ENCODE measurements around the gene SYMPK.

Gene SYMPK

DNA sequence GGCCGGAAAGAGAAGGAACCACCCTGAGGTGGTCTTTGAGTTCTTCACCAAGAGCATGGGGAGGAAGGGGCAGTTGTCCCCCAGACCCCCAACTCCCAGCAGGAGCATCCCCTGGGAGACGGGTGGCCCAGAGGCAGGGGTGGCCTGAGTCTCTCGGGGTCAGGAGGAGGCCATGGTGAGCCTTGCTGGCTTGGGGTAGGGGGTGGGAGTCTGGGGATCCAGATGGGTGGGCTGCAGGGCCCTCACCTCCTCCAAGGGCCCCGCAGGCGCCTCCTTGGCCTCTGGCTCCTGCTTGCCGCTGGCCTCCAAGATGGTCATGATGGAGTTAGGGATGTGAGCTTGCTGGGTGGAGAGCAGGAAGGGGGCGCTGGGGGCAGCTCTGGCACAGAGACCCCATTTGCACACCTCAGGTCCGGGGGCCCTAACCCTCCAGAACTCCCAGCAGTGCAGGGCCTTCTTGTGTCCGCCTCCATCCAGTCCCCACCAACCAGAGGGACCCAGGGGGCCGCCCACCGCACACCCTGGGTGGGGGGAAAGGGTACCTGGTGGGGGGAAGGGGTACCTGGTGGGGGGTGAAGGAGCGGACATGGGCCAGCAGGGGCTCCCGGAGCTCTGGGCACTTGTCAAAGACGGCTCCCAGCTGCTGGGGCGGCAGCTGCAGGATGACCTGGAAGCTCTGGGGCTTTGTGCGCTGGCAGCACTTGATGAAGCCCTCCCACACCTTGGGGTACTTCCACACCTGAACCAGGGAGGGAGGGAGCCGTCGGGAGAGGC is 46.5 kb downstream of the SYMPK start:
- TF ChIP-seq SUZ12 (IDR thresholded peaks at IDR 0.05; ENCODE audit: extremely low read depth, insufficient read depth, insufficient read length) (no peak), YY1 (IDR thresholded peaks at IDR 0.05; ENCODE audit: insufficient read depth, insufficient read length) (no peak), ZNF274 (IDR thresholded peaks at IDR 0.05; ENCODE audit: low read depth, low read length) (no peak)
- Histone ChIP-seq H3K9me3 (ENCODE audit: insufficient read depth, low read length) (no peaks in the 10 kb centered on the region), H3K27me3 (ENCODE audit: insufficient read depth, insufficient read length) (no peaks in the 10 kb centered on the region), H3K4me1 (ENCODE audit: insufficient read depth, insufficient read length) (peaks cover 19% of the 10 kb centered on the region), H3K4me3 (ENCODE audit: insufficient read length, low read depth) (peak overlapping the region; percentile 61), H3K9ac (ENCODE audit: insufficient read length, low read depth) (peak overlapping the region; percentile 90), H3K36me3 (ENCODE audit: insufficient read depth, insufficient read length, low read length) (peaks cover 22% of the 10 kb centered on the region)
- no peak for DNase-seq (ENCODE audit: low read depth, low spot score)

DNA sequence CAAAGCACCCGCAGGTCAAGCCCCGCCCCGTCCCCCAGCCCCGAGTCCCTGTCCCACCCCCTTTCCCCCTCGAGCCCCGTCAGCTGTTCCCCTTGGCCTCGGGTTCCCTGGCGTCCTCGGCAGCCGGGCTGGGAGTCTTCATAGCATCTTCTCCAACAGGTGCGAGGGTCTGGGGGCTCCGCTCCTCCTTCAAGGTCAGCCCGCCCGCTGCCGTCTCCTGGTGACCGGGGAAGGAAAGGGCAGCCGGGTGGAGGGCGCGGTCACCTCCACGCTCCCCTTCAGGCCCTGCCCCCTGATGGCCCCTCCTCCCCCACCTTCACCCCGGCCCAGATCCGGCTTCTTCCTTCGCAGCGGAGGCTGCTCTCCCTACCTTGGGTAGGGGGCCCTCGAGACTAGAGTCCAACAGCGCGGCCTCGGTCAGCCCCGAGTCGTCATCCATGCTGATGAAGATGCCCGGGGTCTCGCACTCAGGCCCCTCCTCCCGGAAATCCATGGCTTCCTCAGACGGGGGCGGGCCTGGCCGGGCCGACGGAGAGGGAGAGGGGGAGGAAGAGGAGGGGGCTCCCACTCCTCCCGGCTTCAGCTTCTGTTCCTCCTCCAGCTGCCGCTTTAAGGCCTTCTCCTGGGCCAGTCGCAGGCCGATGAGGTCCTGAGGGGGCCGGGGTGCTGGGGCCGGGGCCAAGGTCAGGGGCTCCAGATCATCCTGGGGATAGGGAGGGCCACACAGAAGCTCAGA is 47.3 kb downstream of the SYMPK start:
- no peaks in the 10 kb centered on the region for H3K27me3 ChIP-seq (ENCODE audit: insufficient read depth, insufficient read length)
- H3K9me3 ChIP-seq (ENCODE audit: insufficient read depth, low read length): no peaks in the 10 kb centered on the region
- H3K4me1 ChIP-seq (ENCODE audit: insufficient read depth, insufficient read length): peaks cover 18% of the 10 kb centered on the region
- peaks cover 15% of the 10 kb centered on the region for H3K36me3 ChIP-seq (ENCODE audit: insufficient read depth, insufficient read length, low read length)
- TF ChIP-seq SUZ12 (IDR thresholded peaks at IDR 0.05; ENCODE audit: extremely low read depth, insufficient read depth, insufficient read length): no peak
- TF ChIP-seq YY1 (IDR thresholded peaks at IDR 0.05; ENCODE audit: insufficient read depth, insufficient read length): no peak
- TF ChIP-seq ZNF274 (IDR thresholded peaks at IDR 0.05; ENCODE audit: low read depth, low read length): no peak
- peak; percentile 54 for DNase-seq (ENCODE audit: low read depth, low spot score)
- H3K9ac ChIP-seq (ENCODE audit: insufficient read length, low read depth): peak overlapping the region; percentile 90
- peak overlapping the region; percentile 61 for H3K4me3 ChIP-seq (ENCODE audit: insufficient read length, low read depth)

DNA sequence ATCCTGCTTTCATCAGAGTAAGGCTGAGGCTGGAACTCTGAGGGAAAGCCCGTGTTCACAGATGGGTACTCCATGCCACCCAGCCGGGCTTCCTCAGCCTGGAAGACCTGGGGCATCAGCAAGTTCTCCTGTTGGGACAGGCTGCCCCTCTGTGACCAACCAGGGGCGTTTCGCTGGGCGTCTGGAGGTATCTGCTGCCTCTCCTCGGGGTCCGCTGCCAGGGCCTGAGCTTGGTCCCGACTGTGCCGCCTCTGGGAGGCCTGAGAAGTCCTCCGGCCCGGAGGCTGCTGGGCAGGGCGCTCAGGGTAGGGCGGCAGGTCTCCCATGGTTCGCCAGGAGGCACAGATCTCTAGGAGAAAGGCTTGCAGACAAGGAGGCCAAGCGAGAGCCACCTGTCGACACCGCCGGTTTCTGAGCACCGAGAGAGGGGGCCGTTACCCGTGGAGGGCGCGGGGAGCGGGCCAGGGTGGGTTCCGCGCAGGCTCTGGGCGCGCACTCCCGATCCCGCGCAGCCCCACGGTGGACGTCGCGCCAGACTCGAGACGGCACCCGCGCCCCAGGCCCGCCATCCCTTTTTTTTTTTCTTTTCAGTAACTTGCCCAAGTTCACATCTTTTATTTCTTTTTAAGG is 48.0 kb downstream of the SYMPK start, which contains the start of gene RSPH6A:
Gene RSPH6A (minus strand): TSS at position 458 of the 630 bp plus-strand sequence. CDS start 132 bp downstream, at position 326.
- Histone ChIP-seq H3K4me3 (ENCODE audit: insufficient read length, low read depth) (peak within 1 kb of the TSS; percentile 61), H3K27me3 (ENCODE audit: insufficient read depth, insufficient read length) (no peaks in the 10 kb centered on the region), H3K9me3 (ENCODE audit: insufficient read depth, low read length) (no peaks in the 10 kb centered on the region), H3K9ac (ENCODE audit: insufficient read length, low read depth) (peak within 1 kb of the TSS; percentile 90), H3K4me1 (ENCODE audit: insufficient read depth, insufficient read length) (peaks cover 18% of the 10 kb centered on the region), H3K36me3 (ENCODE audit: insufficient read depth, insufficient read length, low read length) (peaks cover 8% of the 10 kb centered on the region)
- no peak for DNase-seq (ENCODE audit: low read depth, low spot score)
- no peak for TF ChIP-seq YY1 (IDR thresholded peaks at IDR 0.05; ENCODE audit: insufficient read depth, insufficient read length)
- TF ChIP-seq SUZ12 (IDR thresholded peaks at IDR 0.05; ENCODE audit: extremely low read depth, insufficient read depth, insufficient read length): no peak
- no peak for TF ChIP-seq ZNF274 (IDR thresholded peaks at IDR 0.05; ENCODE audit: low read depth, low read length)

DNA sequence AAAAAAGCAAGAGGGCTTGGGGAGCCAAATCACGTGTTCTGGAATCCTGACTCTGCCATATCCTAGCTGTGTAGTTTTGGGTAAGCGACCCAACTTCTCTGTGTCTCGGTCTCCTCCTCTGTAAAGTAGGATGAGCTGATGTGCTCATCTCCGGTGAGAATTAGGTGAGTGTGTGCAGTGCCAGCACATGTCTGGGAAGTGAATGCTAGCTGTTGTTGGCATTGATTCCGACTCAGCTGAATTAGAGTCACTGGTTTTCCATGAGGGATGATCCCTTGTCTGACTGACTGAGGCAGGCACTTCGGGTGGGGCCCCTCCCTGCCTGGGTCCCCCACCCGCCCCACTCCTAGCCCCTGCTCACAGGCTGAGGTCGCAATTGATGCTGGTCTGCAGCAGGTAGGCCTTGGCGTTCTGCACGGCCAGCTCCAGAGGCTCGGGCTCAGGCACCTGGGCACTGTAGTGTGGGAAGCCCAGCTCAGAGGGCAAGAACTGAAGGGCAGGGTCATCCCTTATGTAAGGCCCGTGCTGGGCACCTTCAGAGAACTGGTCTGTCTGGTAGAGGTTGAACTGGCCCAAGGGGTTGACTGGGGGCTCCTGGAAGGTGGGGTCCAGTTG is 48.7 kb downstream of the SYMPK start:
- no peaks in the 10 kb centered on the region for H3K27me3 ChIP-seq (ENCODE audit: insufficient read depth, insufficient read length)
- peaks cover 1% of the 10 kb centered on the region for H3K36me3 ChIP-seq (ENCODE audit: insufficient read depth, insufficient read length, low read length)
- peak overlapping the region; percentile 61 for H3K4me3 ChIP-seq (ENCODE audit: insufficient read length, low read depth)
- H3K4me1 ChIP-seq (ENCODE audit: insufficient read depth, insufficient read length): peaks cover 13% of the 10 kb centered on the region
- peak overlapping the region; percentile 79 for H3K9ac ChIP-seq (ENCODE audit: insufficient read length, low read depth)
- no peak for TF ChIP-seq YY1 (IDR thresholded peaks at IDR 0.05; ENCODE audit: insufficient read depth, insufficient read length)
- no peak for TF ChIP-seq ZNF274 (IDR thresholded peaks at IDR 0.05; ENCODE audit: low read depth, low read length)
- DNase-seq (ENCODE audit: low read depth, low spot score): no peak
- no peaks in the 10 kb centered on the region for H3K9me3 ChIP-seq (ENCODE audit: insufficient read depth, low read length)

DNA sequence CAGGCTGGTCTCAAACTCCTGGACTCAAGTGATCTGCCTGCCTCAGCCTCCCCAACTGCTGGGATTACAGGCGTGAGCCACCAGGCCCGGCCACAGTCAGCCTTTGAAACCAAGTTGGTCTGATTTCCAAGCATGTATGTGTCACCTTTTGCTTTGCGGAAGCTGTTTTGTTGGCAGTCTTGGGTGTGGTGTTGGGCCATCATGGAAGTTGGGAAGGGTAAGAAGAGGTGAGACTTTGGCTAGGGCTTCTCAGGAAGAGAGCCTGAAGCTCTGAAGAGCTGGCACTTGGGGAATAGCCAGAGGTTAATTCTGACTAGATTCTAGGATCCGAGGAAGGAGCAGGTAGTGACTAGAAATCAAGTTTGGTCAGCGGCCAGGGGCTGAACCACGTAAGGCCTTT is 50.6 kb downstream of the SYMPK start:
- TF ChIP-seq SUZ12 (IDR thresholded peaks at IDR 0.05; ENCODE audit: extremely low read depth, insufficient read depth, insufficient read length) (no peak), ZNF274 (IDR thresholded peaks at IDR 0.05; ENCODE audit: low read depth, low read length) (no peak), YY1 (IDR thresholded peaks at IDR 0.05; ENCODE audit: insufficient read depth, insufficient read length) (no peak)
- no peaks in the 10 kb centered on the region for H3K9me3 ChIP-seq (ENCODE audit: insufficient read depth, low read length)
- DNase-seq (ENCODE audit: low read depth, low spot score): no peak
- no peak overlapping the region for H3K4me3 ChIP-seq (ENCODE audit: insufficient read length, low read depth)
- no peaks in the 10 kb centered on the region for H3K27me3 ChIP-seq (ENCODE audit: insufficient read depth, insufficient read length)
- H3K4me1 ChIP-seq (ENCODE audit: insufficient read depth, insufficient read length): peaks cover 3% of the 10 kb centered on the region
- no peaks in the 10 kb centered on the region for H3K36me3 ChIP-seq (ENCODE audit: insufficient read depth, insufficient read length, low read length)
- H3K9ac ChIP-seq (ENCODE audit: insufficient read length, low read depth): no peak overlapping the region

DNA sequence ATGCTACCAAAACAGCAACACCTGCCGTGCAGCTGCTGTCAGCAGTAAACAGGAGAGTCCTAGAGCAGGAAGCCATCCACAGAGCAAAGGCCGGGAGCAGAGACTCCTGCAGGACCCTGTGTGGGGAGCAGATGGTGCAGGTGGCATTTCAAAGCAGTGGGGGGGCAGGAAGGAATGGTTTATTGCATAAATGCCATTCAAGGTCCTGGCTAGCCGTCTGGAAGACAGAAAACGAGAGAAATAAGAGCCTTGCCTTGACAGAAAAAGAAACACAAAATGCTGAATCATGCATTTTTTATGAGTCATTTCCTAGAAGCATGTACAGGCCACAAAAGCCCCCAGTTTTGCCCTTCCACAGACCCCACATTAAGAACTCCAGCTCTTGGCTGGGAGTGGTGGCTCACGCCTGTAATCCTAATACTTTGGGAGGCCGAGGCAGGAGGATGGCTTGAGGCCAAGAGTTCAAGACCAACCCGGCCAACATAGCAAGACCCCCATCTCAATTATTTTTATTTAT is 53.2 kb downstream of the SYMPK start:
- peaks cover 3% of the 10 kb centered on the region for H3K4me1 ChIP-seq (ENCODE audit: insufficient read depth, insufficient read length)
- no peaks in the 10 kb centered on the region for H3K9me3 ChIP-seq (ENCODE audit: insufficient read depth, low read length)
- TF ChIP-seq YY1 (IDR thresholded peaks at IDR 0.05; ENCODE audit: insufficient read depth, insufficient read length): no peak
- no peak for TF ChIP-seq SUZ12 (IDR thresholded peaks at IDR 0.05; ENCODE audit: extremely low read depth, insufficient read depth, insufficient read length)
- TF ChIP-seq ZNF274 (IDR thresholded peaks at IDR 0.05; ENCODE audit: low read depth, low read length): no peak
- H3K4me3 ChIP-seq (ENCODE audit: insufficient read length, low read depth): no peak overlapping the region
- no peak for DNase-seq (ENCODE audit: low read depth, low spot score)
- no peak overlapping the region for H3K9ac ChIP-seq (ENCODE audit: insufficient read length, low read depth)
- H3K36me3 ChIP-seq (ENCODE audit: insufficient read depth, insufficient read length, low read length): no peaks in the 10 kb centered on the region
- no peaks in the 10 kb centered on the region for H3K27me3 ChIP-seq (ENCODE audit: insufficient read depth, insufficient read length)

Measured in NT2/D1 (cell line).